ENCODE measurements around the gene GPR148. TPM values are rescaled to one million over a fixed set of nuclear protein-coding genes. Genes with fewer than 3 reads are reported as not detected.

GPR148 gene
- total and polyA plus RNA-seq, 3 experiments from 2014 or later: not detected

DNA sequence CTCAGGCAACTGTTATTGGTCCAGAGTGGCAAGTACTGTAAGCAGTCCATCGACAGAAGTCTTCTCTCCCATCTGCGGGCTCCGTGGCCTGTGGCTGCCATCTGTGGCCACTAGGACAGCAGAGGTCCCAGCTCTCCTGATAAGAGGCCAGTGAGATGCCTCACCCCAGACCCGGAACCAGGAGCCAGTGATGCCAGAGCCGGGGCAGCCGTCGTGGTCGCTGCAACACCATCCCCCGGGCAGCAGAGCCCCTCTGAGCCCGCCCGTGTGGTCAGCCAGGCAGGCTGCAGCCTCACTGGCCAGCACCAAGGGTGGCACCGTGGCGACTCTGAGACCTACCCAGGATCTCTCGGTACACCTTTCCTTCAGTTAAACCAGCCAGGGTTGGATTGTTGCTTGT, 8.7 kb downstream of the GPR148 start:
- no peak overlapping the region for H3K27ac ChIP-seq (ENCODE audit: low read depth, low read length)
- peaks cover 0 to 4% (median 2%) of the 10 kb centered on the region in 5 donors for H3K9me3 Mint-ChIP-seq
- H3K27me3 ChIP-seq (ENCODE audit: insufficient read depth, low read length, poor library complexity, severe bottlenecking): no peaks in the 10 kb centered on the region
- POLR2A ChIA-PET: no interaction called here
- H3K36me3 ChIP-seq (ENCODE audit: insufficient read depth, low read length): no peaks in the 10 kb centered on the region
- no peak overlapping the region for H3K27ac Mint-ChIP-seq
- no peaks in the 10 kb centered on the region for H3K36me3 Mint-ChIP-seq
- peaks cover 7 to 37% of the 10 kb centered on the region in 2 donors for H3K27me3 Mint-ChIP-seq
- H3K4me1 ChIP-seq (ENCODE audit: insufficient read depth, low read length): no peaks in the 10 kb centered on the region
- H3K4me3 ChIP-seq (ENCODE audit: low read length): no peak overlapping the region
- CTCF ChIA-PET: no interaction called here
- no peak for DNase-seq
- no peaks in the 10 kb centered on the region for H3K4me1 Mint-ChIP-seq
- no peaks in the 10 kb centered on the region for H3K9me3 ChIP-seq (ENCODE audit: low read length)
- no peak overlapping the region for H3K4me3 Mint-ChIP-seq

GRCh38 chr2:130740671-130741070, 11.8 kb downstream of the GPR148 start:
- DNase-seq: no peak
- Mint-ChIP-seq H3K27ac (no peak overlapping the region), H3K9me3 (peaks cover 0 to 6% (median 0%) of the 10 kb centered on the region in 5 donors), H3K4me3 (no peak overlapping the region), H3K36me3 (no peaks in the 10 kb centered on the region), H3K27me3 (peaks cover 13 to 49% of the 10 kb centered on the region in 2 donors), H3K4me1 (no peaks in the 10 kb centered on the region)
- Histone ChIP-seq H3K9me3 (ENCODE audit: low read length) (no peaks in the 10 kb centered on the region), H3K27me3 (ENCODE audit: insufficient read depth, low read length, poor library complexity, severe bottlenecking) (no peaks in the 10 kb centered on the region), H3K4me1 (ENCODE audit: insufficient read depth, low read length) (no peaks in the 10 kb centered on the region), H3K36me3 (ENCODE audit: insufficient read depth, low read length) (no peaks in the 10 kb centered on the region), H3K4me3 (ENCODE audit: low read length) (no peak overlapping the region), H3K27ac (ENCODE audit: low read depth, low read length) (no peak overlapping the region)
- ChIA-PET POLR2A (no interaction called here), CTCF (no interaction called here)

DNA sequence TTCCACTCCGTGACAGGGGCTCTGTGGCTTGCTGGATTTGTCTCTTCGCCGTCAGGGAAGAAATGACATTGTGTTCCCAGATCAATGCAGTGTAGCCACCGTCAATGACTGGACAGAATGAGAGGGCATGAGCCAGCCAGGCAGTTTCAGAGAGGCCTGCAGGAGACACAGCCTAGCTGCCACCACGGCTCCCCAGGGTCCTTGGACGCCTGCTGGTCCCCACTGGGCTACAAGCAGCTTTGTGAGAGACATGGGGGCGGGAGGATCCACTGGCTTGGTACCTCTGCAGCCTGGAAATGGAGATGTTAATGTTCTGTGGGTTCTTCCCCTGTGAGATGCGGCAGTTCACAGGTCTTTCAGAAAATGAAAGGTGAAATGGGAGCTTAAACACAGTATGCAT, 14.4 kb downstream of the GPR148 start:
- Histone ChIP-seq H3K36me3 (ENCODE audit: insufficient read depth, low read length) (no peaks in the 10 kb centered on the region), H3K9me3 (ENCODE audit: low read length) (no peaks in the 10 kb centered on the region), H3K4me3 (ENCODE audit: low read length) (no peak overlapping the region), H3K27ac (ENCODE audit: low read depth, low read length) (no peak overlapping the region), H3K27me3 (ENCODE audit: insufficient read depth, low read length, poor library complexity, severe bottlenecking) (no peaks in the 10 kb centered on the region), H3K4me1 (ENCODE audit: insufficient read depth, low read length) (no peaks in the 10 kb centered on the region)
- Mint-ChIP-seq H3K4me1 (no peaks in the 10 kb centered on the region), H3K27me3 (peaks cover 13 to 41% of the 10 kb centered on the region in 2 donors), H3K4me3 (no peak overlapping the region), H3K27ac (no peak overlapping the region), H3K36me3 (no peaks in the 10 kb centered on the region), H3K9me3 (peaks cover 0 to 6% (median 0%) of the 10 kb centered on the region in 5 donors)
- DNase-seq: no peak
- POLR2A ChIA-PET: no interaction called here
- CTCF ChIA-PET: no interaction called here

GRCh38 chr2:130744287-130745117, 15.6 kb downstream of the GPR148 start:
- Mint-ChIP-seq H3K4me1 (no peaks in the 10 kb centered on the region), H3K36me3 (no peaks in the 10 kb centered on the region), H3K9me3 (peaks cover 0 to 6% (median 0%) of the 10 kb centered on the region in 5 donors), H3K27me3 (peaks cover 13 to 39% of the 10 kb centered on the region in 2 donors), H3K4me3 (no peak overlapping the region), H3K27ac (no peak overlapping the region)
- CTCF ChIA-PET: no interaction called here
- no peaks in the 10 kb centered on the region for H3K4me1 ChIP-seq (ENCODE audit: insufficient read depth, low read length)
- no peaks in the 10 kb centered on the region for H3K9me3 ChIP-seq (ENCODE audit: low read length)
- no peak overlapping the region for H3K4me3 ChIP-seq (ENCODE audit: low read length)
- no peak overlapping the region for H3K27ac ChIP-seq (ENCODE audit: low read depth, low read length)
- DNase-seq: no peak
- H3K36me3 ChIP-seq (ENCODE audit: insufficient read depth, low read length): no peaks in the 10 kb centered on the region
- H3K27me3 ChIP-seq (ENCODE audit: insufficient read depth, low read length, poor library complexity, severe bottlenecking): no peaks in the 10 kb centered on the region
- POLR2A ChIA-PET: no interaction called here

DNA sequence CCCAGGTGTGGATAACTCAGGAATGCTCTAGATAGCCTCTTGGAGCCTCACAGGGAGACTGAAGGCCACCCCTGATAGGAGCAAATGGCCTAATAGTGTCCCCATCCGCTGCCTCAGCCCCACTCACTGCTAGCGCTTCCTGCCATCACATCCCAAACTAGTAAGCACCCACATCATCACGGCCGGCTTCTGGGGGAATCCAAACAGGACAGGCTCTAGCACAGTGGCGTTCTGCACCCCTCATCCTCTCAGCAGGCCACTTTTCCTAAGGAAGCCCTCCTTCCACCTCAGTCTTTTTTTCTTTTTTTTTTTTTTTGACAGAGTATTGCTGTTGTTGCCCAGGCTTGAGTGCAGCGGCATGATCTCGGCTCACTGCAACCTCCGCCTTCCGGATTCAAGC, 20.2 kb downstream of the GPR148 start:
- CTCF ChIA-PET: no interaction called here
- H3K9me3 Mint-ChIP-seq: peaks cover 0 to 6% (median 0%) of the 10 kb centered on the region in 5 donors
- no peaks in the 10 kb centered on the region for H3K4me1 Mint-ChIP-seq
- POLR2A ChIA-PET: no interaction called here
- no peak overlapping the region for H3K27ac Mint-ChIP-seq
- H3K4me3 Mint-ChIP-seq: no peak overlapping the region
- peaks cover 8 to 29% of the 10 kb centered on the region in 2 donors for H3K27me3 Mint-ChIP-seq
- H3K36me3 ChIP-seq (ENCODE audit: insufficient read depth, low read length): no peaks in the 10 kb centered on the region
- no peaks in the 10 kb centered on the region for H3K36me3 Mint-ChIP-seq
- H3K27me3 ChIP-seq (ENCODE audit: insufficient read depth, low read length, poor library complexity, severe bottlenecking): no peaks in the 10 kb centered on the region
- DNase-seq: no peak
- no peaks in the 10 kb centered on the region for H3K9me3 ChIP-seq (ENCODE audit: low read length)
- no peak overlapping the region for H3K4me3 ChIP-seq (ENCODE audit: low read length)
- no peak overlapping the region for H3K27ac ChIP-seq (ENCODE audit: low read depth, low read length)
- H3K4me1 ChIP-seq (ENCODE audit: insufficient read depth, low read length): no peaks in the 10 kb centered on the region

GRCh38 chr2:130749641-130750040, 20.8 kb downstream of the GPR148 start:
- Histone ChIP-seq H3K36me3 (ENCODE audit: insufficient read depth, low read length) (no peaks in the 10 kb centered on the region), H3K4me1 (ENCODE audit: insufficient read depth, low read length) (no peaks in the 10 kb centered on the region), H3K27ac (ENCODE audit: low read depth, low read length) (no peak overlapping the region), H3K4me3 (ENCODE audit: low read length) (no peak overlapping the region), H3K27me3 (ENCODE audit: insufficient read depth, low read length, poor library complexity, severe bottlenecking) (no peaks in the 10 kb centered on the region), H3K9me3 (ENCODE audit: low read length) (no peaks in the 10 kb centered on the region)
- H3K4me1 Mint-ChIP-seq: peaks cover 0 to 2% (median 0%) of the 10 kb centered on the region in 3 donors
- H3K36me3 Mint-ChIP-seq: no peaks in the 10 kb centered on the region
- H3K4me3 Mint-ChIP-seq: no peak overlapping the region
- H3K9me3 Mint-ChIP-seq: peaks cover 0 to 6% (median 0%) of the 10 kb centered on the region in 5 donors
- POLR2A ChIA-PET: no interaction called here
- no peak for DNase-seq
- H3K27me3 Mint-ChIP-seq: peaks cover 3 to 26% of the 10 kb centered on the region in 2 donors
- CTCF ChIA-PET: no interaction called here
- H3K27ac Mint-ChIP-seq: no peak overlapping the region

GRCh38 chr2:130754811-130755210, 25.9 kb downstream of the GPR148 start:
- Histone ChIP-seq H3K27me3 (ENCODE audit: insufficient read depth, low read length, poor library complexity, severe bottlenecking) (peaks cover 14% of the 10 kb centered on the region), H3K4me1 (ENCODE audit: insufficient read depth, low read length) (no peaks in the 10 kb centered on the region), H3K9me3 (ENCODE audit: low read length) (no peaks in the 10 kb centered on the region), H3K36me3 (ENCODE audit: insufficient read depth, low read length) (no peaks in the 10 kb centered on the region), H3K4me3 (ENCODE audit: low read length) (no peak overlapping the region), H3K27ac (ENCODE audit: low read depth, low read length) (no peak overlapping the region)
- Mint-ChIP-seq H3K4me3 (peak overlapping the region in 5 of 7 donors; percentile 48 to 83 (median 58)), H3K36me3 (peaks cover 0 to 2% (median 0%) of the 10 kb centered on the region in 3 donors), H3K4me1 (peaks cover 0 to 21% (median 9%) of the 10 kb centered on the region in 3 donors), H3K27me3 (peaks cover 42 to 60% of the 10 kb centered on the region in 2 donors), H3K27ac (no peak overlapping the region), H3K9me3 (peaks cover 0 to 6% (median 0%) of the 10 kb centered on the region in 5 donors)
- ChIA-PET CTCF (no interaction called here), POLR2A (no interaction called here)
- no peak for DNase-seq

GRCh38 chr2:130755256-130756052, 26.6 kb downstream of the GPR148 start, which contains the start of gene AMER3:
AMER3 (plus strand) TSS chr2:130755540; CDS start chr2:130762073, 6,533 bp downstream.
- no peak within 1 kb of the TSS for H3K4me3 ChIP-seq (ENCODE audit: low read length)
- no peaks in the 10 kb centered on the region for H3K36me3 ChIP-seq (ENCODE audit: insufficient read depth, low read length)
- no peak for DNase-seq
- POLR2A ChIA-PET: no interaction called here
- peaks cover 14% of the 10 kb centered on the region for H3K27me3 ChIP-seq (ENCODE audit: insufficient read depth, low read length, poor library complexity, severe bottlenecking)
- peaks cover 0 to 21% (median 9%) of the 10 kb centered on the region in 3 donors for H3K4me1 Mint-ChIP-seq
- H3K27ac ChIP-seq (ENCODE audit: low read depth, low read length): no peak within 1 kb of the TSS
- peak within 1 kb of the TSS in 5 of 7 donors; percentile 48 to 83 (median 58) for H3K4me3 Mint-ChIP-seq
- H3K27me3 Mint-ChIP-seq: peaks cover 44 to 59% of the 10 kb centered on the region in 2 donors
- H3K27ac Mint-ChIP-seq: no peak within 1 kb of the TSS
- peaks cover 0 to 2% (median 0%) of the 10 kb centered on the region in 3 donors for H3K36me3 Mint-ChIP-seq
- CTCF ChIA-PET: no interaction called here
- peaks cover 0 to 6% (median 0%) of the 10 kb centered on the region in 5 donors for H3K9me3 Mint-ChIP-seq
- no peaks in the 10 kb centered on the region for H3K4me1 ChIP-seq (ENCODE audit: insufficient read depth, low read length)
- H3K9me3 ChIP-seq (ENCODE audit: low read length): no peaks in the 10 kb centered on the region

All from CD8-positive, alpha-beta memory T cell (primary cell).